HG02763 (cell line): Measurements from ENCODE around the gene CTDSP1.

ENCODE experiments used
- ATAC-seq: cut with Tn5 transposase; IDR thresholded peaks from one replicate; pipeline ENCODE4 v1.9.1; 2021; ENCODE audit warnings: mild to moderate bottlenecking, moderate library complexity; ENCODE audit not compliant: unreplicated experiment

Gene CTDSP1

GRCh38 chr2:218422403-218423086, 22.9 kb downstream of the CTDSP1 start:
- no peak for ATAC-seq

- ATAC-seq: no peak
Observed at GRCh38 chr2:218423584-218423983, 23.9 kb downstream of the CTDSP1 start.

- ATAC-seq: no peak
Observed at GRCh38 chr2:218425531-218425930, 25.9 kb downstream of the CTDSP1 start.

- ATAC-seq: no peak
Observed at GRCh38 chr2:218427741-218428140, 28.1 kb downstream of the CTDSP1 start.

GRCh38 chr2:218428846-218429558, 29.3 kb downstream of the CTDSP1 start:
- no peak for ATAC-seq

GRCh38 chr2:218429911-218430692, 30.4 kb downstream of the CTDSP1 start:
- no peak for ATAC-seq

- ATAC-seq: no peak
Observed at GRCh38 chr2:218430721-218431120, 31.1 kb downstream of the CTDSP1 start.

- ATAC-seq: no peak
Observed at GRCh38 chr2:218431878-218432277, 32.2 kb downstream of the CTDSP1 start.

GRCh38 chr2:218432676-218433365, 33.2 kb downstream of the CTDSP1 start:
- ATAC-seq: no peak

GRCh38 chr2:218434456-218434855, 34.8 kb downstream of the CTDSP1 start:
- no peak for ATAC-seq

- no peak for ATAC-seq
Observed at GRCh38 chr2:218435003-218435982, 35.6 kb downstream of the CTDSP1 start.

- no peak for ATAC-seq
Observed at GRCh38 chr2:218436992-218437391, 37.3 kb downstream of the CTDSP1 start.

GRCh38 chr2:218437969-218438368, 38.3 kb downstream of the CTDSP1 start:
- no peak for ATAC-seq

GRCh38 chr2:218438596-218438995, 38.9 kb downstream of the CTDSP1 start:
- no peak for ATAC-seq

- no peak for ATAC-seq
Observed at GRCh38 chr2:218444692-218445357, 45.2 kb downstream of the CTDSP1 start.

GRCh38 chr2:218445602-218446001, 45.9 kb downstream of the CTDSP1 start:
- ATAC-seq: no peak

GRCh38 chr2:218446547-218446946, 46.9 kb downstream of the CTDSP1 start:
- no peak for ATAC-seq

- no peak for ATAC-seq
Observed at GRCh38 chr2:218447072-218447471, 47.4 kb downstream of the CTDSP1 start.

GRCh38 chr2:218448934-218449333, 49.3 kb downstream of the CTDSP1 start:
- ATAC-seq: no peak
